Neuronal stem cell (in vitro differentiated cells): ENCODE results near the gene KIFAP3.
"Not testable (repeated sequence)": the region's sequence is repeated elsewhere in the genome, so short reads cannot be mapped to it uniquely, and the experiment has no call there.

ENCODE experiments used
- DNase-seq: peaks from one replicate; pipeline ENCODE4 v3.0.0-alpha.2; 2013; ENCODE audit warnings: low spot score
- H2AFZ ChIP-seq: one replicate; pipeline ENCODE4 v1.6.1; 2013; ENCODE audit warnings: mild to moderate bottlenecking, low read length, inconsistent platforms
- H2AK5ac ChIP-seq: 2 replicates; pipeline ENCODE4 v1.6.1; 2013; ENCODE audit warnings: low read depth, mild to moderate bottlenecking, inconsistent platforms, low read length, moderate library complexity, mixed read lengths
- H2BK120ac ChIP-seq: 2 replicates; pipeline ENCODE4 v1.6.1; 2013; ENCODE audit warnings: low read depth, mild to moderate bottlenecking, inconsistent platforms, low read length, moderate library complexity, mixed read lengths
- H2BK12ac ChIP-seq: one replicate; pipeline ENCODE4 v1.6.1; 2013; ENCODE audit warnings: low read length, inconsistent platforms
- H2BK15ac ChIP-seq: 2 replicates; pipeline ENCODE4 v1.6.1; 2013; ENCODE audit warnings: mild to moderate bottlenecking, low read length, inconsistent platforms, mixed read lengths
- H2BK5ac ChIP-seq: one replicate; pipeline ENCODE4 v1.6.1; 2013; ENCODE audit warnings: inconsistent platforms, mild to moderate bottlenecking, low read length, moderate library complexity
- H3K14ac ChIP-seq: one replicate; pipeline ENCODE4 v1.6.1; 2013; ENCODE audit warnings: low read length, inconsistent platforms
- H3K18ac ChIP-seq: 2 replicates; pipeline ENCODE4 v1.6.1; 2013; ENCODE audit warnings: low read length, inconsistent platforms
- H3K23ac ChIP-seq: 2 replicates; pipeline ENCODE4 v1.6.1; 2013; ENCODE audit warnings: low read depth, mild to moderate bottlenecking, mixed read lengths, low read length, inconsistent platforms; ENCODE audit not compliant: poor library complexity
- H3K27ac ChIP-seq: replicated peaks from 3 replicates; pipeline ENCODE4 v1.5.1; 2013; ENCODE audit warnings: low read length, inconsistent platforms
- H3K27me3 ChIP-seq, 3 experiments: 2 replicates each; pipeline ENCODE4 v1.6.1; 2013; ENCODE audit warnings: low read length in 3 of 3, mild to moderate bottlenecking in 2 of 3, inconsistent platforms in 1 of 3, low read depth in 1 of 3, mixed read lengths in 1 of 3, moderate library complexity in 1 of 3; ENCODE audit not compliant: control insufficient read depth in 3 of 3, insufficient read depth in 3 of 3
- H3K36me3 ChIP-seq, 2 donors: replicated peaks in 1 of 2; 2 replicates each; pipeline ENCODE4 v1.6.1; 2013; ENCODE audit warnings: low read length in 2 of 2; ENCODE audit not compliant: control insufficient read depth in 2 of 2, insufficient read depth in 2 of 2
- H3K4ac ChIP-seq: 2 replicates; pipeline ENCODE4 v1.6.1; 2013; ENCODE audit warnings: inconsistent platforms, mild to moderate bottlenecking, low read length, moderate library complexity
- H3K4me1 ChIP-seq, 2 donors: 1 replicate in 1 of 2; 2 replicates in 1 of 2; pipeline ENCODE4 v1.6.1; 2013; ENCODE audit warnings: low read length in 2 of 2, low read depth in 1 of 2; ENCODE audit not compliant: control insufficient read depth in 2 of 2, insufficient read depth in 1 of 2
- H3K4me2 ChIP-seq: one replicate; pipeline ENCODE4 v1.6.1; 2013; ENCODE audit warnings: mild to moderate bottlenecking, low read length, inconsistent platforms; ENCODE audit not compliant: insufficient read depth, poor library complexity, severe bottlenecking
- H3K4me3 ChIP-seq, 2 donors: 2 replicates each; pipeline ENCODE4 v1.5.1; 2013; ENCODE audit warnings: low read length in 2 of 2, mild to moderate bottlenecking in 2 of 2, inconsistent platforms in 1 of 2, moderate library complexity in 1 of 2
- H3K79me1 ChIP-seq: one replicate; pipeline ENCODE4 v1.6.1; 2013; ENCODE audit warnings: low read depth, mild to moderate bottlenecking, inconsistent platforms, low read length, moderate library complexity
- H3K9ac ChIP-seq: one replicate; pipeline ENCODE4 v1.6.1; 2013; ENCODE audit warnings: mild to moderate bottlenecking, low read depth, low read length, inconsistent platforms; ENCODE audit not compliant: poor library complexity
- H3K9me3 ChIP-seq, 2 donors: replicated peaks in 1 of 2; 2 replicates each; pipeline versions ENCODE3 to v1.6.1; 2013; ENCODE audit warnings: low read length in 2 of 2, mild to moderate bottlenecking in 2 of 2, inconsistent platforms in 1 of 2, low read depth in 1 of 2, mixed read lengths in 1 of 2, moderate library complexity in 1 of 2; ENCODE audit not compliant: control insufficient read depth in 2 of 2, insufficient read depth in 1 of 2
- H4K8ac ChIP-seq: one replicate; pipeline ENCODE4 v1.6.1; 2013; ENCODE audit warnings: low read depth, mild to moderate bottlenecking, inconsistent platforms, low read length, moderate library complexity
- H4K91ac ChIP-seq: one replicate; pipeline ENCODE4 v1.6.1; 2013; ENCODE audit warnings: low read length, low read depth, mild to moderate bottlenecking, inconsistent platforms; ENCODE audit not compliant: poor library complexity
- WGBS, 2 donors: extraction: QIAGEN DNeasy Blood & Tissue Kit; methylation state at CpG; one replicate each; pipeline ENCODE4 v1.1.7; 2013; ENCODE audit warnings: missing lambda C conversion rate in 2 of 2, mixed read lengths in 1 of 2; ENCODE audit not compliant: insufficient read length in 2 of 2, insufficient replicate concordance in 1 of 2; ENCODE audit errors: extremely low coverage in 2 of 2; 5-methylcytosine and 5-hydroxymethylcytosine counted together

Gene KIFAP3

DNA sequence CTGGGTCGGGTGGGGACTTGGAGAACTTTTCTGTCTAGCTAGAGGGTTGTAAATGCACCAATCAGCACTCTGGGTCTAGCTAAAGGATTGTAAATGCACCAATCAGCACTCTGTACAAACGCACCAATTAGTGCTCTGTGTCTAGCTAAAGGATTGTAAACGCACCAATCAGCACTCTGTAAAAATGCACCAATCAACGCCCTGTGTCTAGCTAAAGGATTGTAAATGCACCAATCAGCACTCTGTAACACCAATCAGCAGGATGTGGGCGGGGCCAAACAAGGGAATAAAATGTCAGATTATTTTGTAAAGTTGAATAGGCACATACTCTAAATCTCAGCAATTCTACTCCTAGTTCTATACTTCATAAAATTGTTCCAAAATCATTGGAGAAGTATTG is 2.5 kb upstream of the KIFAP3 start:
- not testable (repeated sequence) for H3K27me3 ChIP-seq, H2BK5ac ChIP-seq
- WGBS, 2 donors: no CpG with 5 or more reads among the region's 5 CpGs

DNA sequence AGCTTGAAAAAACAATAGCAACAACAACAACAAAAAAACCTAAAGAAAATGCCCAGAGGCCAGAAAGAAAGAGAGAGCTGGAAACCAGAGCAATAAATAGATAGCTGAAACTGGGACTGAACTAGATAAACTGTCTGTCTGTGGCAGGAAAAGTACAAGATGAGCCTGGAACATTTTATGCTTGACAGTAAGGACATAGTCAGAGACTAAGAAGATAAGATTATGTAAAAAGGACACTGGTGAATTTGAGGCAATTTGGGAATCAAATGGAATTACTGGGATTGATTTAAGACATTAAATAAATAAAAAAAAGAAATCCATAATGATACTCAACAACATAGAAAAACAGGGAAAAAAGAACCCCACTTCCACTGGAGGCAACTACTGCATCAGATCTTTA is 1.7 kb upstream of the KIFAP3 start:
- Histone ChIP-seq H3K4me1 (peaks cover 2 to 5% of the 10 kb centered on the region in 2 donors), H3K9ac (no peak overlapping the region), H2BK5ac (no peak overlapping the region), H3K4me3 (no peak overlapping the region), H2BK12ac (no peak overlapping the region), H3K18ac (no peak overlapping the region), H2AK5ac (no peak overlapping the region), H3K14ac (no peak overlapping the region), H2AFZ (no peak overlapping the region), H3K36me3 (no peaks in the 10 kb centered on the region), H3K79me1 (no peaks in the 10 kb centered on the region), H3K4ac (no peak overlapping the region), H3K9me3 (no peaks in the 10 kb centered on the region), H2BK120ac (no peak overlapping the region), H2BK15ac (no peak overlapping the region), H3K27me3 (no peaks in the 10 kb centered on the region), H3K23ac (no peak overlapping the region), H3K27ac (no peak overlapping the region), H3K4me2 (no peak overlapping the region), H4K91ac (no peak overlapping the region), H4K8ac (no peak overlapping the region)
- DNase-seq: no peak

More for the DNA sequence above, 2.5 kb upstream of the KIFAP3 start:
- H2AFZ ChIP-seq, H3K9ac ChIP-seq, H4K91ac ChIP-seq, H3K23ac ChIP-seq, H3K79me1 ChIP-seq, H3K4me3 ChIP-seq, H3K18ac ChIP-seq, H3K9me3 ChIP-seq, H4K8ac ChIP-seq, H3K4me2 ChIP-seq, H2BK12ac ChIP-seq, H2AK5ac ChIP-seq, H3K36me3 ChIP-seq, H2BK15ac ChIP-seq, DNase-seq, H3K14ac ChIP-seq, H2BK120ac ChIP-seq, H3K27ac ChIP-seq, H3K4me1 ChIP-seq, H3K4ac ChIP-seq: not testable (repeated sequence)

DNA sequence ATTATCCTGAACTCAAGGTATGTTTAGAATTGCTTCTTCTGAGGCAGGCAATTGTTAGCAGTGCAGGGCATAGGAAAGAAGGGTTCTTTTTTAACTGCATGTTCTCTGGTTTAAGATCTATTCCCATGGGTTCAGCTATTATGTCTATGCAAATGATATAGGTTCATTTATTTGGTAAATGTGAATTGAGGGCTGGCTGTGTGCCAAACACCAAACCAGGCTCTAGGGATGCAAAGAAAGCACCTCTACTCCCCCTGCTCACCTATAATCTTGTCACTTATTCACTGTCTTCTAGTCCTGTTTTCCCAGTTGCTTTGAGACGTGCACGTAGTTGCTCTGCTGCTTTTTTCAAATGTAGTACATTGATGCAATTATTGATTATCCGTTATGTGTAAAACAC is 691 bp upstream of the KIFAP3 start:
- Histone ChIP-seq H2BK120ac (no peak overlapping the region), H4K8ac (no peak overlapping the region), H3K23ac (no peak overlapping the region), H3K4me1 (peaks cover 2 to 5% of the 10 kb centered on the region in 2 donors), H3K36me3 (no peaks in the 10 kb centered on the region), H3K9me3 (no peaks in the 10 kb centered on the region), H2BK12ac (no peak overlapping the region), H3K18ac (no peak overlapping the region), H3K4me3 (peak overlapping the region in 1 of 2 donors; percentile 67), H3K14ac (no peak overlapping the region), H3K79me1 (no peaks in the 10 kb centered on the region), H2AK5ac (no peak overlapping the region), H2BK15ac (no peak overlapping the region), H3K27me3 (no peaks in the 10 kb centered on the region), H3K4me2 (no peak overlapping the region), H2BK5ac (no peak overlapping the region), H3K27ac (no peak overlapping the region), H2AFZ (peak overlapping the region; percentile 97), H4K91ac (no peak overlapping the region), H3K9ac (no peak overlapping the region), H3K4ac (no peak overlapping the region)
- WGBS, 2 donors: no CpG with 5 or more reads among the region's 3 CpGs
- no peak for DNase-seq

DNA sequence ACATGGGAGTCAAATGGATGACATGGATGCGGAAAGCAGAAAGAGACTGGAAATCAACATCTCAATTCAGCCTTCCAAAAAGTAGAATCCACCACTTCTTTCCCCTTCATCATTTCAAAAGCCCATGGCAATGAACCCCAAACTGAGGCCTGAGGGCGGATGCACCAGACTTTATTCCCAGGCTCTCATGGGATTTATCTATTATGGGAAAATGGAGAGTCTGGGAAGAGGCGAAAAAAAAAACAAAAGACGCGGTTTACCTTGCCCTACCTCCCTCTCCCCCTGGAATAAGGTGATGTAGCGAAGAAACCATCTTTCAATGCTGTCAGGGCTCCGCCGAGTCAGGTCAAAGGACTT is 624 bp downstream of the KIFAP3 start:
- Histone ChIP-seq H3K4me2 (peak overlapping the region; percentile 85), H4K8ac (no peak overlapping the region), H3K4ac (no peak overlapping the region), H3K27ac (no peak overlapping the region), H3K23ac (no peak overlapping the region), H3K79me1 (no peaks in the 10 kb centered on the region), H3K27me3 (no peaks in the 10 kb centered on the region), H3K14ac (no peak overlapping the region), H2BK5ac (no peak overlapping the region), H4K91ac (no peak overlapping the region), H3K9me3 (no peaks in the 10 kb centered on the region), H3K18ac (no peak overlapping the region), H2AK5ac (no peak overlapping the region), H2BK120ac (no peak overlapping the region), H3K4me1 (peaks cover 2 to 5% of the 10 kb centered on the region in 2 donors), H2BK15ac (no peak overlapping the region), H2AFZ (peak overlapping the region; percentile 97), H3K36me3 (no peaks in the 10 kb centered on the region), H3K9ac (no peak overlapping the region), H2BK12ac (no peak overlapping the region), H3K4me3 (peak overlapping the region; percentile 67 to 88)
- DNase-seq: no peak
- WGBS, 2 donors: no CpG with 5 or more reads among the region's 8 CpGs
